Endothelial cell of umbilical vein (primary cell): ENCODE data around the gene SMARCAD1. TPM values are rescaled to one million over a fixed set of nuclear protein-coding genes. Genes with fewer than 3 reads are reported as not detected.
"Not testable (repeated sequence)": the region's sequence is repeated elsewhere in the genome, so short reads cannot be mapped to it uniquely, and the experiment has no call there.

Experiments used
- BruUV-seq: library from RNA; stranded (reverse); fragments of 400-500 nt; replicated peaks from 2 replicates; lab custom pipeline; 2021; lab: Mats Ljungman, UMichigan
- CTCF ChIA-PET: fragments of 300-600, 350-600 bp; sonication (Branson Sonifier 250); formaldehyde crosslinking; loops from one replicate; lab custom pipeline; 2021; ENCODE audit warnings: antibody characterized with exemption, inconsistent platforms; lab: Charles Lee
- POLR2A ChIA-PET: fragments of 300-600, 350-600 bp; sonication (Branson Sonifier 250); formaldehyde crosslinking; loops from one replicate; lab custom pipeline; 2021; ENCODE audit warnings: antibody characterized with exemption, inconsistent platforms; lab: Charles Lee
- DNase-seq: peaks from one replicate; pipeline ENCODE4 v3.0.0-alpha.2; 2011; ENCODE audit warnings: low read depth, low spot score
- FAIRE-seq: peaks from 2 replicates; lab custom pipeline; 2011; peaks lifted over from hg19 to GRCh38; lab: Jason Lieb, UNC
- H2AFZ ChIP-seq: 2 replicates; pipeline ENCODE4 v1.6.0; 2012; ENCODE audit warnings: low read depth, low read length, control low read depth, inconsistent platforms
- H3K27ac ChIP-seq: 2 replicates; pipeline ENCODE4 v1.5.1; 2011; ENCODE audit warnings: low read depth, mild to moderate bottlenecking, control low read depth, low read length, moderate library complexity; ENCODE audit not compliant: insufficient read depth
- H3K27me3 ChIP-seq, 2 experiments: 2 replicates each; pipeline versions ENCODE4 v1.6.0 to v1.6.1; 2011; ENCODE audit warnings: low read length in 2 of 2, mixed read lengths in 1 of 2; ENCODE audit not compliant: control insufficient read depth in 2 of 2, insufficient read depth in 2 of 2
- H3K36me3 ChIP-seq, 2 experiments: 2 replicates in 1 of 2; 3 replicates in 1 of 2; pipeline ENCODE4 v1.5.1; 2011; ENCODE audit warnings: low read length in 2 of 2, mild to moderate bottlenecking in 1 of 2, moderate library complexity in 1 of 2; ENCODE audit not compliant: control insufficient read depth in 2 of 2, insufficient read depth in 2 of 2; ENCODE audit errors: extremely low read depth in 1 of 2
- H3K4me1 ChIP-seq: 3 replicates; pipeline ENCODE4 v1.5.1; 2011; ENCODE audit warnings: mild to moderate bottlenecking, low read length; ENCODE audit not compliant: control insufficient read depth, insufficient read depth; ENCODE audit errors: extremely low read depth
- H3K4me2 ChIP-seq: 2 replicates; pipeline ENCODE4 v1.6.1; 2011; ENCODE audit warnings: low read length, control low read depth, mixed read lengths; ENCODE audit not compliant: insufficient read depth
- H3K4me3 ChIP-seq, 3 experiments: fragments of 200-600 bp in 1 of 3; sonication (generic), shearing (Covaris generic) in 1 of 3; replicated peaks in 1 of 3; 2 replicates each; pipeline ENCODE4 v1.5.1; 2011 to 2016; ENCODE audit warnings: control low read depth in 3 of 3, low read length in 3 of 3, mild to moderate bottlenecking in 2 of 3, inconsistent platforms in 1 of 3, low read depth in 1 of 3, moderate library complexity in 1 of 3; ENCODE audit not compliant: insufficient read depth in 1 of 3
- H3K79me2 ChIP-seq: 2 replicates; pipeline ENCODE4 v1.6.0; 2012; ENCODE audit warnings: low read length, inconsistent platforms; ENCODE audit not compliant: control insufficient read depth, insufficient read depth
- H3K9ac ChIP-seq: replicated peaks from 2 replicates; pipeline ENCODE3; 2011; ENCODE audit warnings: low read length, control low read depth; ENCODE audit not compliant: insufficient read depth; ENCODE audit errors: extremely low read depth
- H3K9me1 ChIP-seq: replicated peaks from 3 replicates; pipeline ENCODE4 v1.6.0; 2011; ENCODE audit warnings: mild to moderate bottlenecking, low read length; ENCODE audit not compliant: control insufficient read depth, insufficient read depth; ENCODE audit errors: extremely low read depth
- H3K9me3 ChIP-seq: replicated peaks from 2 replicates; pipeline ENCODE4 v1.5.1; 2012; ENCODE audit warnings: low read length, inconsistent platforms; ENCODE audit not compliant: control insufficient read depth, insufficient read depth
- H4K20me1 ChIP-seq: replicated peaks from 2 replicates; pipeline ENCODE3; 2011; ENCODE audit warnings: mild to moderate bottlenecking, low read length; ENCODE audit not compliant: control insufficient read depth, insufficient read depth; ENCODE audit errors: extremely low read depth
- FOS ChIP-seq: IDR thresholded peaks from 2 replicates; pipeline ENCODE4 v1.6.1; 2011; ENCODE audit warnings: mild to moderate bottlenecking, low read length, moderate library complexity, borderline replicate concordance; ENCODE audit not compliant: insufficient read depth
- MYC ChIP-seq: IDR thresholded peaks from one replicate; pipeline ENCODE4 v1.6.1; 2011; ENCODE audit warnings: mild to moderate bottlenecking, low read depth, low read length
- dilution Hi-C: fragments of 300-500 bp; cut with MboI; formaldehyde crosslinking; loops from one replicate; pipeline ENCODE4 v1.15.0; 2019; ENCODE audit warnings: low sequenced_read_pairs; ENCODE audit not compliant: extremely low pct_ligation_motif_present
- intact Hi-C: fragments of 100-400 bp; cut with micrococcal nuclease; formaldehyde crosslinking; loops from one replicate; pipeline ENCODE4 v1.10.0; 2022
- polyA plus RNA-seq, 4 experiments: library from polyadenylated mRNA; depleted of rRNA in 3 of 4; stranded (reverse) in 3 of 4; unstranded in 1 of 4; fragments of >200 nt; gene quantifications; 2 replicates each; pipeline versions ENCODE4 v1.2.1 to v1.2.3, GENCODE V29; 2011 to 2012; ENCODE audit warnings: missing spikeins in 1 of 4
- total RNA-seq: library from RNA; stranded (reverse); gene quantifications from 2 replicates; pipeline ENCODE4 v1.2.3, GENCODE V29; 2021

The SMARCAD1 gene
- total and polyA plus RNA-seq, 2 donors (not counting 3 experiments of a cell fraction or from before 2014, with no cell fraction given): 15.5 to 34.8 TPM

GRCh38 chr4:94319927-94320326 lies 112.3 kb downstream of the SMARCAD1 start:
- H3K4me2 ChIP-seq, POLR2A ChIA-PET, H3K9me1 ChIP-seq, CTCF ChIA-PET, intact Hi-C loops, H3K4me1 ChIP-seq, H3K27me3 ChIP-seq, H3K9ac ChIP-seq, H3K79me2 ChIP-seq, H4K20me1 ChIP-seq, H3K36me3 ChIP-seq, dilution Hi-C loops, H3K27ac ChIP-seq, H2AFZ ChIP-seq, BruUV-seq, H3K4me3 ChIP-seq, FAIRE-seq, DNase-seq, H3K9me3 ChIP-seq: not testable (repeated sequence)

- POLR2A ChIA-PET: no interaction called here
- CTCF ChIA-PET: no interaction called here
Observed at GRCh38 chr4:94325835-94326234, 118.2 kb downstream of the SMARCAD1 start.

More at GRCh38 chr4:94325835-94326234, 118.2 kb downstream of the SMARCAD1 start:
- H3K79me2 ChIP-seq: no peaks in the 10 kb centered on the region
- H2AFZ ChIP-seq: no peak overlapping the region
- H3K27me3 ChIP-seq: no peaks in the 10 kb centered on the region
- intact Hi-C loops (no loop called here), dilution Hi-C loops (no loop called here)
- H3K4me2 ChIP-seq: no peak overlapping the region
- no peak for TF ChIP-seq MYC
- TF ChIP-seq FOS: no peak
- no peak overlapping the region for H3K4me3 ChIP-seq
- H3K9me1 ChIP-seq: no peaks in the 10 kb centered on the region
- H3K36me3 ChIP-seq: no peaks in the 10 kb centered on the region
- BruUV-seq: no TSS peak
- H3K4me1 ChIP-seq: no peaks in the 10 kb centered on the region
- H3K9ac ChIP-seq: no peak overlapping the region
- no peak overlapping the region for H3K27ac ChIP-seq
- no peak for DNase-seq
- H4K20me1 ChIP-seq: no peaks in the 10 kb centered on the region
- no peaks in the 10 kb centered on the region for H3K9me3 ChIP-seq
- no peak for FAIRE-seq
